Measurements from ENCODE around the gene CAST. TPM values are rescaled to one million over a fixed set of nuclear protein-coding genes. Genes with fewer than 3 reads are reported as not detected.

The CAST gene
- total RNA-seq, 2 experiments from 2014 or later: 155 to 162 TPM

- CTCF ChIA-PET: interaction anchor here (0.6 to 1.6 kb wide), 2 partner anchors 88 to 105 kb away, joined by 5 read pairs; no protein-coding TSS in a partner anchor
- Mint-ChIP-seq H3K4me1 (ENCODE audit: low read depth) (peaks cover 50% of the 10 kb centered on the region), H3K27me3 (no peaks in the 10 kb centered on the region), H3K27ac (no peak overlapping the region), H3K36me3 (peaks cover 4% of the 10 kb centered on the region), H3K9me3 (no peaks in the 10 kb centered on the region), H3K4me3 (no peak overlapping the region)
- POLR2A ChIA-PET: no interaction called here
- intact Hi-C loops (cut with micrococcal nuclease): no loop called here
- DNase-seq: no peak
These were observed 56.5 kb downstream of the CAST start for GRCh38 chr5:96718635-96719077.

- H3K27me3 Mint-ChIP-seq: no peaks in the 10 kb centered on the region
- H3K27ac Mint-ChIP-seq: no peak overlapping the region
- H3K36me3 Mint-ChIP-seq: peaks cover 4% of the 10 kb centered on the region
- peaks cover 39% of the 10 kb centered on the region for H3K4me1 Mint-ChIP-seq (ENCODE audit: low read depth)
- intact Hi-C loops (cut with micrococcal nuclease): no loop called here
- H3K4me3 Mint-ChIP-seq: no peak overlapping the region
- H3K9me3 Mint-ChIP-seq: no peaks in the 10 kb centered on the region
- ChIA-PET CTCF (interaction anchor here (1.1 to 1.6 kb wide), 4 partner anchors 9 to 106 kb away, joined by 3 to 6 read pairs (median 4); no protein-coding TSS in a partner anchor), POLR2A (no interaction called here)
- DNase-seq: no peak
These were observed 58.2 kb downstream of the CAST start for GRCh38 chr5:96720408-96720807.

GRCh38 chr5:96721351-96721977 is 59.3 kb downstream of the CAST start:
- intact Hi-C loops (cut with micrococcal nuclease): no loop called here
- ChIA-PET POLR2A (no interaction called here), CTCF (no interaction called here)
- DNase-seq: no peak
- no peaks in the 10 kb centered on the region for H3K27me3 Mint-ChIP-seq
- no peak overlapping the region for H3K4me3 Mint-ChIP-seq
- H3K36me3 Mint-ChIP-seq: peaks cover 4% of the 10 kb centered on the region
- no peak overlapping the region for H3K27ac Mint-ChIP-seq
- H3K4me1 Mint-ChIP-seq (ENCODE audit: low read depth): peaks cover 32% of the 10 kb centered on the region
- H3K9me3 Mint-ChIP-seq: no peaks in the 10 kb centered on the region

- ChIA-PET CTCF (no interaction called here), POLR2A (no interaction called here)
- Mint-ChIP-seq H3K4me1 (ENCODE audit: low read depth) (peaks cover 13% of the 10 kb centered on the region), H3K9me3 (no peaks in the 10 kb centered on the region), H3K27me3 (no peaks in the 10 kb centered on the region), H3K27ac (no peak overlapping the region), H3K4me3 (no peak overlapping the region), H3K36me3 (peaks cover 6% of the 10 kb centered on the region)
- no peak for DNase-seq
- intact Hi-C loops (cut with micrococcal nuclease): no loop called here
These were observed 63.1 kb downstream of the CAST start for GRCh38 chr5:96725257-96725656.

GRCh38 chr5:96726802-96727201 is 64.6 kb downstream of the CAST start:
- CTCF ChIA-PET: no interaction called here
- Mint-ChIP-seq H3K4me3 (no peak overlapping the region), H3K36me3 (peaks cover 18% of the 10 kb centered on the region), H3K4me1 (ENCODE audit: low read depth) (peaks cover 6% of the 10 kb centered on the region), H3K9me3 (no peaks in the 10 kb centered on the region), H3K27ac (no peak overlapping the region), H3K27me3 (no peaks in the 10 kb centered on the region)
- DNase-seq: no peak
- POLR2A ChIA-PET: no interaction called here
- intact Hi-C loops (cut with micrococcal nuclease): no loop called here

- intact Hi-C loops (cut with micrococcal nuclease): loop anchor here (2.0 kb wide), 1 partner anchor 114 kb away; no protein-coding TSS in a partner anchor
- Mint-ChIP-seq H3K9me3 (no peaks in the 10 kb centered on the region), H3K27me3 (no peaks in the 10 kb centered on the region), H3K36me3 (peaks cover 16% of the 10 kb centered on the region), H3K4me1 (ENCODE audit: low read depth) (peaks cover 4% of the 10 kb centered on the region), H3K4me3 (no peak overlapping the region), H3K27ac (no peak overlapping the region)
- no peak for DNase-seq
- ChIA-PET POLR2A (interaction anchor here (1.2 kb wide), 1 partner anchor 67 kb away, joined by 3 read pairs; the partner anchor contains the start of gene CAST), CTCF (interaction anchor here (0.9 to 3.1 kb wide), 4 partner anchors 9 to 384 kb away, joined by 3 to 22 read pairs (median 4); no protein-coding TSS in a partner anchor)
These were observed 67.0 kb downstream of the CAST start for GRCh38 chr5:96729156-96729555.

GRCh38 chr5:96730586-96730985 is 68.4 kb downstream of the CAST start:
- H3K27me3 Mint-ChIP-seq: no peaks in the 10 kb centered on the region
- H3K9me3 Mint-ChIP-seq: no peaks in the 10 kb centered on the region
- ChIA-PET POLR2A (no interaction called here), CTCF (interaction anchor here (0.6 to 3.1 kb wide), 2 partner anchors 56 to 116 kb away, joined by 3 to 22 read pairs; no protein-coding TSS in a partner anchor)
- no peak for DNase-seq
- H3K4me3 Mint-ChIP-seq: no peak overlapping the region
- intact Hi-C loops (cut with micrococcal nuclease): no loop called here
- H3K36me3 Mint-ChIP-seq: peaks cover 14% of the 10 kb centered on the region
- no peak overlapping the region for H3K27ac Mint-ChIP-seq
- peaks cover 12% of the 10 kb centered on the region for H3K4me1 Mint-ChIP-seq (ENCODE audit: low read depth)

GRCh38 chr5:96733771-96734500 is 71.8 kb downstream of the CAST start:
- Mint-ChIP-seq H3K4me3 (no peak overlapping the region), H3K9me3 (no peaks in the 10 kb centered on the region), H3K4me1 (ENCODE audit: low read depth) (peaks cover 12% of the 10 kb centered on the region), H3K27ac (peak overlapping the region; percentile 18), H3K27me3 (no peaks in the 10 kb centered on the region), H3K36me3 (peaks cover 20% of the 10 kb centered on the region)
- DNase-seq: no peak
- ChIA-PET POLR2A (no interaction called here), CTCF (interaction anchor here (0.9 to 1.9 kb wide), 2 partner anchors 19 to 120 kb away, joined by 4 to 7 read pairs; no protein-coding TSS in a partner anchor)
- intact Hi-C loops (cut with micrococcal nuclease): no loop called here

GRCh38 chr5:96734871-96735325 is 72.7 kb downstream of the CAST start:
- Mint-ChIP-seq H3K4me3 (no peak overlapping the region), H3K4me1 (ENCODE audit: low read depth) (peaks cover 12% of the 10 kb centered on the region), H3K9me3 (no peaks in the 10 kb centered on the region), H3K27ac (no peak overlapping the region), H3K36me3 (peaks cover 19% of the 10 kb centered on the region), H3K27me3 (no peaks in the 10 kb centered on the region)
- ChIA-PET POLR2A (no interaction called here), CTCF (interaction anchor here (1.9 kb wide), 1 partner anchor 18 kb away, joined by 7 read pairs; no protein-coding TSS in a partner anchor)
- no peak for DNase-seq
- intact Hi-C loops (cut with micrococcal nuclease): no loop called here

- intact Hi-C loops (cut with micrococcal nuclease): no loop called here
- ChIA-PET CTCF (no interaction called here), POLR2A (no interaction called here)
- Mint-ChIP-seq H3K4me3 (no peak overlapping the region), H3K36me3 (peaks cover 18% of the 10 kb centered on the region), H3K27me3 (no peaks in the 10 kb centered on the region), H3K27ac (no peak overlapping the region), H3K9me3 (no peaks in the 10 kb centered on the region), H3K4me1 (ENCODE audit: low read depth) (peaks cover 28% of the 10 kb centered on the region)
- no peak for DNase-seq
These were observed 74.8 kb downstream of the CAST start for GRCh38 chr5:96736937-96737336.

- H3K4me1 Mint-ChIP-seq (ENCODE audit: low read depth): peaks cover 31% of the 10 kb centered on the region
- CTCF ChIA-PET: interaction anchor here (0.5 to 3.9 kb wide), 3 partner anchors 11 to 421 kb away, joined by 3 to 25 read pairs (median 5); no protein-coding TSS in a partner anchor
- intact Hi-C loops (cut with micrococcal nuclease): no loop called here
- peaks cover 3% of the 10 kb centered on the region for H3K9me3 Mint-ChIP-seq
- no peak for DNase-seq
- POLR2A ChIA-PET: no interaction called here
- no peaks in the 10 kb centered on the region for H3K27me3 Mint-ChIP-seq
- H3K36me3 Mint-ChIP-seq: peaks cover 44% of the 10 kb centered on the region
- H3K4me3 Mint-ChIP-seq: no peak overlapping the region
- H3K27ac Mint-ChIP-seq: peak overlapping the region; percentile 68
These were observed 78.9 kb downstream of the CAST start for GRCh38 chr5:96741106-96741505.

GRCh38 chr5:96741891-96742309 is 79.7 kb downstream of the CAST start:
- Mint-ChIP-seq H3K27ac (peak overlapping the region; percentile 68), H3K9me3 (peaks cover 3% of the 10 kb centered on the region), H3K4me1 (ENCODE audit: low read depth) (peaks cover 37% of the 10 kb centered on the region), H3K27me3 (no peaks in the 10 kb centered on the region), H3K36me3 (peaks cover 45% of the 10 kb centered on the region), H3K4me3 (no peak overlapping the region)
- ChIA-PET CTCF (interaction anchor here (0.8 to 3.9 kb wide), 4 partner anchors 10 to 420 kb away, joined by 3 to 25 read pairs (median 4); no protein-coding TSS in a partner anchor), POLR2A (no interaction called here)
- no peak for DNase-seq
- intact Hi-C loops (cut with micrococcal nuclease): no loop called here
